ENCODE measurements around the gene ASTL.

The ASTL gene

GRCh38 chr2:96138179-96139145 is at the start of gene ASTL:
ASTL (minus strand) TSS chr2:96138502; CDS start chr2:96138436, 66 bp downstream.
- Mint-ChIP-seq H3K4me3 (no peak within 1 kb of the TSS), H3K9me3 (no peaks in the 10 kb centered on the region), H3K27ac (no peak within 1 kb of the TSS)

GRCh38 chr2:96186562-96186961 is 48.3 kb upstream of the ASTL start:
- H3K36me3 Mint-ChIP-seq (ENCODE audit: low read depth): peaks cover 56% of the 10 kb centered on the region
- H3K4me3 Mint-ChIP-seq: no peak overlapping the region
- H3K9me3 Mint-ChIP-seq: no peaks in the 10 kb centered on the region
- no peaks in the 10 kb centered on the region for H3K27me3 Mint-ChIP-seq (ENCODE audit: low read depth, poor library complexity)
- H3K4me1 Mint-ChIP-seq: no peaks in the 10 kb centered on the region
- H3K27ac Mint-ChIP-seq: no peak overlapping the region
- TF ChIP-seq CTCF (IDR thresholded peaks at IDR 0.05): no peak
- no peak for DNase-seq

More at GRCh38 chr2:96138179-96139145, at the start of gene ASTL:
- DNase-seq: peak; percentile 50
- H3K27me3 Mint-ChIP-seq (ENCODE audit: low read depth, poor library complexity): peaks cover 51% of the 10 kb centered on the region
- H3K4me1 Mint-ChIP-seq: no peaks in the 10 kb centered on the region
- H3K36me3 Mint-ChIP-seq (ENCODE audit: low read depth): no peaks in the 10 kb centered on the region
- peak; percentile 44 for TF ChIP-seq CTCF (IDR thresholded peaks at IDR 0.05)

GRCh38 chr2:96185516-96185915 is 47.2 kb upstream of the ASTL start:
- no peaks in the 10 kb centered on the region for H3K9me3 Mint-ChIP-seq
- H3K27me3 Mint-ChIP-seq (ENCODE audit: low read depth, poor library complexity): no peaks in the 10 kb centered on the region
- no peak for TF ChIP-seq CTCF (IDR thresholded peaks at IDR 0.05)
- DNase-seq: no peak
- no peak overlapping the region for H3K27ac Mint-ChIP-seq
- H3K36me3 Mint-ChIP-seq (ENCODE audit: low read depth): peaks cover 50% of the 10 kb centered on the region
- no peak overlapping the region for H3K4me3 Mint-ChIP-seq
- no peaks in the 10 kb centered on the region for H3K4me1 Mint-ChIP-seq

- H3K4me3 Mint-ChIP-seq: no peak overlapping the region
- peak overlapping the region; percentile 35 for H3K27ac Mint-ChIP-seq
- no peaks in the 10 kb centered on the region for H3K9me3 Mint-ChIP-seq
- TF ChIP-seq CTCF (IDR thresholded peaks at IDR 0.05): no peak
- H3K36me3 Mint-ChIP-seq (ENCODE audit: low read depth): peaks cover 50% of the 10 kb centered on the region
- no peaks in the 10 kb centered on the region for H3K4me1 Mint-ChIP-seq
- DNase-seq: no peak
- H3K27me3 Mint-ChIP-seq (ENCODE audit: low read depth, poor library complexity): no peaks in the 10 kb centered on the region
These were observed 46.7 kb upstream of the ASTL start for GRCh38 chr2:96184989-96185388.

GRCh38 chr2:96184188-96184587 is 45.9 kb upstream of the ASTL start:
- Mint-ChIP-seq H3K27ac (peak overlapping the region; percentile 85), H3K27me3 (ENCODE audit: low read depth, poor library complexity) (no peaks in the 10 kb centered on the region), H3K9me3 (no peaks in the 10 kb centered on the region), H3K36me3 (ENCODE audit: low read depth) (peaks cover 43% of the 10 kb centered on the region), H3K4me3 (no peak overlapping the region), H3K4me1 (peaks cover 5% of the 10 kb centered on the region)
- TF ChIP-seq CTCF (IDR thresholded peaks at IDR 0.05): no peak
- no peak for DNase-seq

Measured in nephron progenitor cell (in vitro differentiated cells).